Esophagus (tissue), 2 donors: ENCODE measurements around the gene CHRNA4. TPM values are rescaled to one million over a fixed set of nuclear protein-coding genes. Genes with fewer than 3 reads are reported as not detected.

Experiments used
- H3K27ac ChIP-seq, 2 donors: one replicate each; pipeline ENCODE4 v1.5.1; 2013; ENCODE audit warnings: low read depth in 2 of 2, mild to moderate bottlenecking in 2 of 2, inconsistent platforms in 1 of 2, low read length in 1 of 2, moderate library complexity in 1 of 2
- H3K27me3 ChIP-seq, 2 donors: one replicate each; pipeline ENCODE4 v1.6.1; 2013; ENCODE audit warnings: low read length in 2 of 2, control low read depth in 1 of 2, mild to moderate bottlenecking in 1 of 2; ENCODE audit not compliant: insufficient read depth in 2 of 2, control insufficient read depth in 1 of 2
- H3K36me3 ChIP-seq, 2 donors: one replicate each; pipeline ENCODE4 v1.6.1; 2013; ENCODE audit warnings: low read length in 1 of 2; ENCODE audit not compliant: control insufficient read depth in 2 of 2, insufficient read depth in 2 of 2
- H3K4me1 ChIP-seq, 2 donors: one replicate each; pipeline ENCODE4 v1.6.1; 2013; ENCODE audit warnings: low read length in 1 of 2; ENCODE audit not compliant: control insufficient read depth in 2 of 2, insufficient read depth in 2 of 2
- H3K4me3 ChIP-seq, 2 donors: one replicate each; pipeline ENCODE4 v1.5.1; 2013; ENCODE audit warnings: low read length in 2 of 2, mild to moderate bottlenecking in 2 of 2, low read depth in 1 of 2, moderate library complexity in 1 of 2
- H3K9me3 ChIP-seq, 2 donors: one replicate each; pipeline ENCODE4 v1.6.1; 2013; ENCODE audit warnings: mild to moderate bottlenecking in 2 of 2, low read depth in 1 of 2, low read length in 1 of 2, moderate library complexity in 1 of 2; ENCODE audit not compliant: control insufficient read depth in 2 of 2, insufficient read depth in 1 of 2
- WGBS, 2 donors: extraction: QIAGEN DNeasy Blood & Tissue Kit; methylation state at CpG; one replicate each; pipeline ENCODE4 v1.1.7; 2013; 5-methylcytosine and 5-hydroxymethylcytosine counted together
- polyA plus RNA-seq, 2 donors: library from polyadenylated mRNA; stranded (reverse); fragments of 200-250 nt; gene quantifications; one replicate each; pipeline ENCODE4 v1.2.3, GENCODE V29; 2013
- donor health status: healthy with polysubstance abuse.
- donor health status: Bipolar disorder and iron deficiency.

The CHRNA4 gene
- polyA plus RNA-seq, 2 donors, result 0.02 TPM; not detected in 1

DNA sequence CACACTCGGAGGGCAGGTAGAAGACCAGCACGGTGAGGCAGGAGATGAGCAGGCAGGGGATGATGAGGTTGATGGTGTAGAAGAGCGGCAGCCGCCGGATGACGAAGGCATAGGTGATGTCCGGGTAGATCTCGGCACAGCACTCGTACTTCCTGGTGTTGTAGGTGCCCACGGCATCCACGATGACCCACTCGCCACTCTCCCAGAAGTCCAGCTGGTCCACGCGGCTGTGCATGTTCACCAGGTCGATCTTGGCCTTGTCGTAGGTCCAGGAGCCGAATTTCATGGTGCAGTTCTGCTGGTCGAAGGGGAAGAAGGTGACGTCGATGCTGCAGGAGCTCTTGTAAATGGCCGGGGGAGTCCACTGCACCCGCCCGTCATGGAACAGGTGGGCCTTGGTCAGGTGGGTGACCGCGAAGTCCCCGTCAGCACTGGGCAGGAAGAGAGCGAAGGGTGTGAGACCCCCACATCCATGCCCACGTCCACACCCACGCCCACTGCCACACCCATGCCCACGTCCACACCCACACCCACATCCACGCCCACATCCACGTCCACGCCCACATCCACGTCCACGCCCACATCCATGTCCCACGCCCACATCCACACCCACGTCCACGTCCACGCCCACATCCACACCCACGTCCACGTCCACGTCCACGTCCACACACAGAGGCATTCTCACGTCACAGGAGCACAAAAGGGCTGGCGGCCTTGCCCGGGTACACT lies 10.4 kb downstream of the CHRNA4 start:
- Histone ChIP-seq H3K4me3 (no peak overlapping the region), H3K4me1 (no peaks in the 10 kb centered on the region), H3K9me3 (peaks cover 0 to 17% of the 10 kb centered on the region in 2 donors), H3K27me3 (no peaks in the 10 kb centered on the region), H3K36me3 (no peaks in the 10 kb centered on the region), H3K27ac (no peak overlapping the region)
- 87 to 89% methylated on average over 39 to 46 of the region's 46 CpGs for WGBS, 2 donors

DNA sequence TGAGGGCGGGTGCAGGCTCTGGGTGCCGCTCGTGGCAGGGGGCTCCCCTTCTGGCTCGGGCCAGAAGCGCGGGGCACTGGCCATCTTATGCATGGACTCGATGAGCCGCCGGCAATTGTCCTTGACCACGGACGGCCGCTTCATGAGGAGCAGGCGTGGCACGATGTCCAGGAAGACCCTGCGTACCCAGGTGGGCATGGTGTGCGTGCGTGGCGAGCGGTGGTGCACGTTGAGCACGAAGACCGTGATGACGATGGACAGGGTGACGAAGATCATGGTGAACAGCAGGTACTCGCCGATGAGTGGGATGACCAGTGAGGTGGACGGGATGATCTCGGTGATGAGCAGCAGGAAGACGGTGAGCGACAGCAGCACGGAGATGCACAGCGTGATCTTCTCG lies 11.0 kb downstream of the CHRNA4 start:
- no peak overlapping the region for H3K27ac ChIP-seq
- H3K9me3 ChIP-seq, result peaks cover 0 to 17% of the 10 kb centered on the region in 2 donors
- 93% methylated on average over 32 to 33 of the region's 33 CpGs for WGBS, 2 donors
- H3K27me3 ChIP-seq, result peaks cover 0 to 1% of the 10 kb centered on the region in 2 donors
- H3K36me3 ChIP-seq, result no peaks in the 10 kb centered on the region
- no peaks in the 10 kb centered on the region for H3K4me1 ChIP-seq
- no peak overlapping the region for H3K4me3 ChIP-seq

DNA sequence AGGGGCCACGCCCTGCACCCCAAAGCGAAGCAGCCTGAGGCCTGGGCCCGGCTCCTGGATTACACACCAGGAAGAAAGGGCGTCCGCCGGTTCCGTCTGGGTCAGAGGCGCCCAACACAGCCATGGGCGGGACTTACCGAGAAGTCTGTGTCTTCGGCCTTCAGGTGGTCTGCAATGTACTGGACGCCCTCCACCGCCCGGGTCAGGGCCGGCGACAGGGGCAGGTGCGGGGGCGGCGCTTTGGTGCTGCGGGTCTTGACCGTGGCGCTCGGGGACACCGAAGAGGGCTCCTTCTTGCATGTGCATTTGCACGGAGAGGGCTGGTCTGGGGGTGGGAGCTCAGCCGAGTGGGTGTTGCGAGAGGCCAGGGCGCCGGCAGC lies 11.6 kb downstream of the CHRNA4 start:
- Histone ChIP-seq H3K27ac (no peak overlapping the region), H3K9me3 (peaks cover 0 to 17% of the 10 kb centered on the region in 2 donors), H3K4me1 (no peaks in the 10 kb centered on the region), H3K27me3 (peaks cover 0 to 2% of the 10 kb centered on the region in 2 donors), H3K36me3 (no peaks in the 10 kb centered on the region), H3K4me3 (no peak overlapping the region)
- 74 to 80% methylated on average over 29 of the region's 29 CpGs for WGBS, 2 donors

DNA sequence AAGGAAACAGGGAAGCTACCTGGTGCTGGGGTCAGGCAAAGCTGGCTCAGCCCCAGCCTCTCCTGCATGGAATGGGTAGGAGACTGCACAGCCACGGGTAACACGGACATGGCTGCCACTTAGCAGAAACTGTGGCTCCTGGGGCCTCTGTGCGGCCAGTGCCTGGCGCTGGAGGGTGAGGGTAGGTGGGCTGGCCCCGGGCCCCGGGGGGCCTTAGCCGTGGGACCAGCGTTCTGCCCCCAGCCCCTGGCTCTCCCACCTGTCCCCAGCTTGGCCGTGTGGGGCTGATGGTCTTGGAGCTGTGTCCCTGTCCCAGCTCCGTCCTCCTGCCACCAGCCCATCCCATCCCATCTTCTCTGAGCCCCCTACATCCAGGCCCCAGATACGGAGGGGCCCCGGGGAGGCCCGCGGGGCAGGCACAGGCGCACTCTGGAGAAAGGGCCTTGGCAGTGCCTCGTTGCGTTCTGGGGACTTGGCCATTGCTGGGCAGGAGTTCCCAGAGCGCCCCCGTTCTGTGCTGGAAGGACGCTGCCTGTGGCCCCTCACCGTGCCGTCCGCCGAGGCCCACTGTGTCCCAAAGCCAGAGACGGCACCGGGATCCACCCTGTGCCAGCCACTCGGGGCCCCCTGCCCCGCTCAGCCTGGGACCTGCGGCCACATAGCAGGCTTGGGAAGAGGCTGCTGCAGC lies 12.2 kb downstream of the CHRNA4 start:
- no peaks in the 10 kb centered on the region for H3K4me1 ChIP-seq

DNA sequence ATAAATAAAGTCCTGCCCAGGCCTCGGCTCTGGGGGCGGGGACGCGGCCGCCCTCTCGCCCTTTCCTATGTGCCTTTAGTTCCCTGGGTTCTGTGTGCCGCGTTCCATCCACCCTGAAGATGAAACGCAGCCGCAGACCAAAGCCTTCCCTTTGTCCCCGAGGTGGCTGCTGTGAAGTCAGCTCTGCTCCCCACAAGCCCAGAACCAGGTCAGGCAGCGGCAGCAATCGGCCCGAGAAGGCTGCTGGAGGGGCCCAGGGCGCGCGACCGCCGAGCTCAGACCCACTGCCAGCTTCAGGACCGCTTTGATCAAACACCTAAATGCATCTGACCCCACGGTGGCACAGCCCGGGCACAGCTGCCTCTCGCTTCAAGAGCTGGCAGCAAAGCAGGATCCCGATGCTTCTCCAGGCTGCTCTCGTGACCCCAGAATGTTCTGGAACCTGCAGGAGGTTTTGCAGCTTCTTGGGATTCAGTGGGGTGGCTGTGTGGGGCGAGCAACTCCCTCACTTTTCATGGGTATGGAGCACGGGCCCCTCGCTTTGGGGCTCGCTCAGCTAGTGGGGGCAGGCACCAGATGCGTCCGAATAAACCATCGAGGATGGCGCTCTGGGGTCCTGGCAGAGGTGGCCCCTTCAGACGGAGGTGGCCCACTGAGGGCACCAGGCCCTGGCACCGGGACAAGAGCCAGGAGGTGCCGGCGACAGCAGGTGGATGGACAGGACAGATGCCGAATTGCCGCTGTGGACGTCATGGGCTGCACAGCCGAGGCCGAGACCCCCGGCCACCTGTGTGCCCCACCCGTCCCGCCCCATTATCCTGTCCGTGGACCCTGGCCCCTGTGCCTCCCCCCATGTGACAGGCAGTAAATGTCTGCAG lies 13.0 kb downstream of the CHRNA4 start:
- H3K4me1 ChIP-seq, result no peaks in the 10 kb centered on the region
- 77% methylated on average over 46 of the region's 46 CpGs for WGBS, 2 donors

More for the DNA sequence above, 12.2 kb downstream of the CHRNA4 start:
- peaks cover 0 to 17% of the 10 kb centered on the region in 2 donors for H3K9me3 ChIP-seq
- H3K36me3 ChIP-seq, result no peaks in the 10 kb centered on the region
- WGBS, 2 donors, result 84% methylated on average over 29 of the region's 29 CpGs
- H3K4me3 ChIP-seq, result no peak overlapping the region
- H3K27me3 ChIP-seq, result peaks cover 0 to 2% of the 10 kb centered on the region in 2 donors
- no peak overlapping the region for H3K27ac ChIP-seq

DNA sequence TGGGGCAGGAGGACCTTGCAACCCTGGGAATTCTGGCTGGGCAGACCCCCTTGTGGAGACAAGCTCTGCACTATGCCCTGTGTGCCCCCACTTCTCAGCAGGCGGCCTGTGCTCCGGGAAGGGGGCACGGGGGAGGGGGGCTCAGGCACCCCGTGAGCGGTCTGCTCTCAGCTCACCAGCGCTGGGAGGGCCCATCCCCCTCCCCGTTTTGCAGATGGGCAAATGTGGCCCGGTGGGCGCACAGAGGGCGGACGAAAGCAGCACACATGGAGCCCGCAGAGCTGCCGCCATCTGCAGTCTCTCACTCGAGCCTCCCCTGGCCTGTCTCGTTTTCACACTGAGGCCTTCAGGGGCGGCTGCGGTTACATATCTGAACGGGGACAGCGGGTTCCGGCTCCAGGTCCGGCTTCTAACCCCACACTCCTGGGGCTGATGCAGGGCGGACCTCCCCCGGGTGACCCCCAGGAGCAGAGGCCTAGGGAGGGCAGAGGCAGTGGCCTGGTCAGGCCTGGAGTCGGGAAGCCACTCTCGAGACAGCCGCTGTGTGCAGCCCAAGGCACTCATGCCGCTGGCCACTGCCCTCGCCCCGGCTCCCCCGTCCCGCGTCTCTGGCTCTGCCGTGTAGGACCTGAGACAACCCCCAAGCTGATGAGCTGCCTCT lies 13.9 kb downstream of the CHRNA4 start:
- Histone ChIP-seq H3K4me3 (no peak overlapping the region), H3K27me3 (peaks cover 0 to 2% of the 10 kb centered on the region in 2 donors), H3K9me3 (peaks cover 0 to 16% of the 10 kb centered on the region in 2 donors), H3K4me1 (no peaks in the 10 kb centered on the region), H3K27ac (no peak overlapping the region), H3K36me3 (no peaks in the 10 kb centered on the region)
- 80% methylated on average over 30 to 33 of the region's 33 CpGs for WGBS, 2 donors

More for the DNA sequence above, 13.0 kb downstream of the CHRNA4 start:
- peaks cover 0 to 2% of the 10 kb centered on the region in 2 donors for H3K27me3 ChIP-seq
- peaks cover 0 to 17% of the 10 kb centered on the region in 2 donors for H3K9me3 ChIP-seq
- H3K27ac ChIP-seq, result no peak overlapping the region
- no peaks in the 10 kb centered on the region for H3K36me3 ChIP-seq
- no peak overlapping the region for H3K4me3 ChIP-seq

DNA sequence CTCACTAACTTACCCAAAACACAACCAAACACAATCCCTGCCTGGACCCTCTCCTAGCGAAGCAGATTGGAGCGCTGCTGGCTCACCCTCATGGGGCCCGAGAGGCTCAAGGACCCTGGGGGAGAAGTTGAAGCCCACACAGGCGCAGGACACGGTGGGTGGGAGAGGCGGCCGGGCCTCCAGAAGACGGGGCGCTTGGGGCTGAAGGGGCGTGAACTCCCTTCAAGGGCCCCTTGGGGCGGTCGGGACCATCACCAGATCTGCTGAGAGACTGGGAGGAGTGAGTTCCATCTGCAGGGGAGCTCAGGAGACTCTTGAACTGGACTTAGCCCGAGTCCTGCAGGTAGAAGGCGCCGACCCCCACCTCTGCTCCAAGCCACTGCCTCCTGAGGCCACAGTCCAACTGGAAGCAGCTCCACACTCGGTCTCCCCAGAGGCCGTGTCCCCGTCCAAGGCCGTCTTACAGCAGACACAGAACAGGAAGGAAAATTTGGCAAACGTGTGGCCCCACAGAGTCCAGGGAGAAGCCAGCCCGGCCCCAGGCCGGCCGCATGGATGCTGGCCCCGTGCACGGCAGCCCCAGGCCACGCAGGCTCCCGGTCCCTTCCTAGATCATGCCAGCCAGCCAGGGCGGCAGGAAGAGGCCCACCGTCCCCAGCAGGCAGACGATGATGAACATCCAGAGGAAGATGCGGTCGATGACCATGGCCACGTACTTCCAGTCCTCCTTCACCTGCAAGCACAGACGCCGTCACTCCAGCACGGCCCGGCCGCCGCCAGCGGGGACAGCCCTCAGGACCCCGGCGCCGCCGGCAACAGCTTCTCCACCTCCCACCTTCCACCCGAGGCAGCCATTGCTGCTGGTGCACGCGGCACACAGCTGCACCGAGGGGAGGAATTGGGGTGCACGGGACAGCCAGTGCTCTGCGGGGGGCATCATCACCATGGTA lies 14.7 kb downstream of the CHRNA4 start:
- peaks cover 0 to 2% of the 10 kb centered on the region in 2 donors for H3K27me3 ChIP-seq
- WGBS, 2 donors, result 69 to 72% methylated on average over 46 to 50 of the region's 50 CpGs

DNA sequence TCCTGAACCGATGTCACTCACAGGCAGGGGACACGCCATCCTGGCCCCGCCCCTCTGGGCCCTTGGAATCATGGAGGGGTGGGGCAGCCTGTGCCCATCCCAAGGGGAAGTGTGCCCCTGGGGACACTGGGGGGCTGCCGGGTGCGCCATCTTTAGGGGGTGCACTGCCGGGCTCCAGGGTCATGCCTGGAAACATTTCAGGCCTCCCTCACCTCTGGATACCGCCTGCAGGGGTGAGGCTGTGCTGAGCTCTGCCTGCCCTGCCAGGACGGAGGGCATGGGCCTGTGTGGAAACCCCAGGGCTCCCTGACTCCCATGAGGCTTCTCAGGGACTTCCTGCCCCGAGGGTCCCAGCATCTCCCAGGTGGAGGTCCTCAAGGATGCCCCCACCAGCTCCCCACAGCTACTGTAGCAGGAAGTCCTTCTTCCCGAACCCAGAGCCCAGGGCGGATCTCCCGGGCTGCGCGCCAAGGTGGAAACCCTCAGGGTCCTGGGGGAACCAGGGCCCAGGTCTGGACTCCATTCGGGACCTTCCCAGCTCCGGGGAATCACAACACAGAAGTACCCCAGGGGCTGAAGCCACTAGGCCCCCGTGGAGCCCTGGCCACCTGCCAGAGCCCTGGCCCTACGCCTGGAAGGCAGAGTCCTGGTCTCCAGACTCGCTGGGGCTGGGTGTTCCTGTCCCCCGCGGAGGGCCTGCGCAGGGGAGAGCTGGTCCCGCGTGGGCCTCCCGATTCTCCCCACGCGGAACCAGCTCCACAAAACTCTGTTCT lies 15.6 kb downstream of the CHRNA4 start:
- Histone ChIP-seq H3K27me3 (peaks cover 0 to 2% of the 10 kb centered on the region in 2 donors), H3K4me3 (no peak overlapping the region), H3K27ac (no peak overlapping the region), H3K9me3 (peaks cover 0 to under 1% of the 10 kb centered on the region in 2 donors), H3K4me1 (no peaks in the 10 kb centered on the region), H3K36me3 (no peaks in the 10 kb centered on the region)
- WGBS, 2 donors, result 48 to 57% methylated on average over 26 to 27 of the region's 27 CpGs

More for the DNA sequence above, 14.7 kb downstream of the CHRNA4 start:
- no peak overlapping the region for H3K4me3 ChIP-seq
- H3K9me3 ChIP-seq, result peaks cover 0 to 9% of the 10 kb centered on the region in 2 donors
- H3K36me3 ChIP-seq, result no peaks in the 10 kb centered on the region
- no peak overlapping the region for H3K27ac ChIP-seq
- H3K4me1 ChIP-seq, result no peaks in the 10 kb centered on the region
